H1 (cell line): ENCODE results near the gene ZBED5. TPM values are rescaled to one million over a fixed set of nuclear protein-coding genes. Genes with fewer than 3 reads are reported as not detected.

ENCODE experiments used
- CTCF ChIA-PET: fragments of 300-600 bp; sonication (Branson Sonifier 250); formaldehyde crosslinking; loops from one replicate; lab custom pipeline; 2021; ENCODE audit not compliant: partially characterized antibody; lab: Charles Lee
- POLR2A ChIA-PET: fragments of 300-600 bp; sonication (Branson Sonifier 250); formaldehyde crosslinking; loops from one replicate; lab custom pipeline; 2021; ENCODE audit warnings: inconsistent platforms; ENCODE audit not compliant: partially characterized antibody; lab: Charles Lee
- DNase-seq, 2 experiments: peaks; one replicate each; pipeline versions ENCODE4 v3.0.0 to v3.0.0-alpha.2; 2010 to 2022; ENCODE audit warnings: low spot score in 2 of 2, low read depth in 1 of 2, mixed read lengths in 1 of 2
- FAIRE-seq: peaks from 2 replicates; lab custom pipeline; 2011; peaks lifted over from hg19 to GRCh38; lab: Jason Lieb, UNC
- H2AFZ ChIP-seq: 2 replicates; pipeline ENCODE4 v1.8.1; 2012; ENCODE audit warnings: low read length, inconsistent platforms
- H2AK5ac ChIP-seq: 2 replicates; pipeline ENCODE4 v1.6.1; 2013; ENCODE audit warnings: low read depth, low read length
- H2BK120ac ChIP-seq: replicated peaks from 2 replicates; pipeline ENCODE3; 2013; ENCODE audit warnings: low read depth, low read length, inconsistent platforms
- H2BK12ac ChIP-seq: 2 replicates; pipeline ENCODE4 v1.6.1; 2013; ENCODE audit warnings: low read depth, low read length
- H2BK15ac ChIP-seq: 2 replicates; pipeline ENCODE4 v1.6.1; 2013; ENCODE audit warnings: low read length
- H2BK20ac ChIP-seq: 2 replicates; pipeline ENCODE4 v1.6.1; 2013; ENCODE audit warnings: low read length
- H2BK5ac ChIP-seq: 2 replicates; pipeline ENCODE4 v1.6.1; 2013; ENCODE audit warnings: low read depth, low read length
- H3K14ac ChIP-seq: 2 replicates; pipeline ENCODE4 v1.6.1; 2013; ENCODE audit warnings: inconsistent platforms; ENCODE audit not compliant: insufficient read length
- H3K18ac ChIP-seq: 2 replicates; pipeline ENCODE4 v1.6.1; 2013; ENCODE audit warnings: low read length; ENCODE audit errors: extremely low read depth
- H3K23ac ChIP-seq: 2 replicates; pipeline ENCODE4 v1.6.1; 2013; ENCODE audit warnings: inconsistent platforms; ENCODE audit not compliant: insufficient read length
- H3K23me2 ChIP-seq: 2 replicates; pipeline ENCODE4 v1.6.1; 2013; ENCODE audit warnings: low read depth, low read length
- H3K27ac ChIP-seq: 2 replicates; pipeline ENCODE4 v1.6.1; 2011; ENCODE audit warnings: low read depth, low read length, inconsistent platforms
- H3K27me3 ChIP-seq, 4 experiments: replicated peaks in 1 of 4; 1 replicate in 1 of 4; 2 replicates in 3 of 4; pipeline versions ENCODE4 v1.6.1 to v1.8.1; 2011 to 2013; ENCODE audit warnings: low read length in 3 of 4, mild to moderate bottlenecking in 3 of 4, inconsistent platforms in 2 of 4, mixed read lengths in 2 of 4, moderate library complexity in 1 of 4; ENCODE audit not compliant: control insufficient read depth in 3 of 4, insufficient read depth in 3 of 4; ENCODE audit errors: extremely low read depth in 1 of 4
- H3K36me3 ChIP-seq, 4 experiments: 2 replicates each; pipeline versions ENCODE4 v1.6.1 to v1.8.1; 2011 to 2013; ENCODE audit warnings: mild to moderate bottlenecking in 4 of 4, low read length in 3 of 4, moderate library complexity in 2 of 4, control low read depth in 1 of 4, inconsistent platforms in 1 of 4; ENCODE audit not compliant: insufficient read depth in 4 of 4, control insufficient read depth in 2 of 4
- H3K4ac ChIP-seq: replicated peaks from 2 replicates; pipeline ENCODE3; 2013; ENCODE audit warnings: low read length, low read depth, mixed read lengths, inconsistent platforms; ENCODE audit not compliant: insufficient read length
- H3K4me1 ChIP-seq, 4 experiments: replicated peaks in 1 of 4; 1 replicate in 1 of 4; 2 replicates in 3 of 4; pipeline versions ENCODE4 v1.6.1 to v1.8.1; 2011 to 2013; ENCODE audit warnings: low read length in 3 of 4, inconsistent platforms in 2 of 4, mixed read lengths in 1 of 4; ENCODE audit not compliant: insufficient read depth in 4 of 4, control insufficient read depth in 3 of 4
- H3K4me2 ChIP-seq, 2 experiments: 2 replicates each; pipeline versions ENCODE4 v1.6.1 to v1.8.1; 2011 to 2013; ENCODE audit warnings: low read depth in 2 of 2, low read length in 2 of 2, control low read depth in 1 of 2, inconsistent platforms in 1 of 2, mild to moderate bottlenecking in 1 of 2; ENCODE audit not compliant: insufficient read depth in 1 of 2
- H3K4me3 ChIP-seq, 4 experiments: fragments of 200-600, 300-600 bp in 1 of 4; sonication (generic), shearing (Covaris generic), sonication (Bioruptor Twin) in 1 of 4; 2 replicates each; pipeline versions ENCODE4 v1.5.1 to v1.8.1; 2011 to 2016; ENCODE audit warnings: low read length in 4 of 4, low read depth in 3 of 4, control low read depth in 2 of 4, inconsistent platforms in 2 of 4, mild to moderate bottlenecking in 2 of 4, mixed read lengths in 1 of 4, moderate library complexity in 1 of 4; ENCODE audit not compliant: insufficient read depth in 2 of 4; ENCODE audit errors: extremely low read depth in 1 of 4
- H3K56ac ChIP-seq: replicated peaks from 2 replicates; pipeline ENCODE3; 2013; ENCODE audit warnings: low read depth, mild to moderate bottlenecking, mixed read lengths, low read length, inconsistent platforms; ENCODE audit not compliant: insufficient read length
- H3K79me1 ChIP-seq: 2 replicates; pipeline ENCODE4 v1.6.1; 2013; ENCODE audit warnings: low read depth, low read length, control low read depth
- H3K79me2 ChIP-seq, 2 experiments: 2 replicates each; pipeline versions ENCODE4 v1.6.1 to v1.8.1; 2012 to 2013; ENCODE audit warnings: low read length in 2 of 2, mild to moderate bottlenecking in 2 of 2, inconsistent platforms in 1 of 2; ENCODE audit not compliant: insufficient read depth in 2 of 2, control insufficient read depth in 1 of 2
- H3K9ac ChIP-seq, 4 experiments: replicated peaks in 1 of 4; 1 replicate in 1 of 4; 2 replicates in 3 of 4; pipeline versions ENCODE4 v1.6.1 to v1.8.1; 2011 to 2013; ENCODE audit warnings: low read depth in 3 of 4, low read length in 3 of 4, control low read depth in 2 of 4, mild to moderate bottlenecking in 2 of 4, moderate library complexity in 2 of 4, inconsistent platforms in 1 of 4; ENCODE audit errors: extremely low read depth in 1 of 4
- H3K9me3 ChIP-seq, 2 experiments: 2 replicates each; pipeline versions ENCODE4 v1.6.1 to v1.8.1; 2012 to 2013; ENCODE audit warnings: mild to moderate bottlenecking in 2 of 2, moderate library complexity in 2 of 2, control low read depth in 1 of 2, inconsistent platforms in 1 of 2, low read depth in 1 of 2, low read length in 1 of 2, mixed read lengths in 1 of 2; ENCODE audit not compliant: insufficient read depth in 2 of 2
- H4K20me1 ChIP-seq, 2 experiments: replicated peaks in 1 of 2; 2 replicates each; pipeline versions ENCODE3 to v1.8.1; 2011 to 2013; ENCODE audit warnings: inconsistent platforms in 2 of 2, low read length in 2 of 2, mild to moderate bottlenecking in 1 of 2; ENCODE audit not compliant: insufficient read depth in 2 of 2, control insufficient read depth in 1 of 2
- H4K5ac ChIP-seq: 2 replicates; pipeline ENCODE4 v1.6.1; 2013; ENCODE audit warnings: low read length, low read depth, mixed read lengths, inconsistent platforms; ENCODE audit not compliant: insufficient read length
- H4K8ac ChIP-seq: 2 replicates; pipeline ENCODE4 v1.8.0; 2013; ENCODE audit warnings: mild to moderate bottlenecking, moderate library complexity, low read length, inconsistent platforms; ENCODE audit not compliant: insufficient read depth; ENCODE audit errors: extremely low read depth
- H4K91ac ChIP-seq: replicated peaks from 2 replicates; pipeline ENCODE3; 2013; ENCODE audit warnings: low read length, mixed read lengths, inconsistent platforms; ENCODE audit not compliant: insufficient read length
- BACH1 ChIP-seq: IDR thresholded peaks from 2 replicates; pipeline ENCODE4 v1.6.1; 2012; ENCODE audit warnings: low read length, improper control_type of control experiment
- CBX5 ChIP-seq: fragments of 300-800, 300-1000 bp; sonication (generic); IDR thresholded peaks from 2 replicates; pipeline ENCODE4 v1.7.1; 2016; ENCODE audit warnings: antibody characterized with exemption, low read length, low read depth
- CEBPB ChIP-seq: IDR thresholded peaks from 2 replicates; pipeline ENCODE4 v1.6.1; 2012; ENCODE audit warnings: low read depth, low read length
- CHD1 ChIP-seq: IDR thresholded peaks from 2 replicates; pipeline ENCODE4 v1.6.1; 2012; ENCODE audit warnings: low read depth, low read length, improper control_type of control experiment
- GTF2F1 ChIP-seq: IDR thresholded peaks from 2 replicates; pipeline ENCODE4 v1.6.1; 2012; ENCODE audit warnings: low read depth, low read length, improper control_type of control experiment, borderline replicate concordance
- HDAC6 ChIP-seq: IDR thresholded peaks from one replicate; pipeline ENCODE4 v1.7.1; 2012; ENCODE audit warnings: low read depth, mild to moderate bottlenecking, inconsistent platforms, low read length, moderate library complexity
- KDM5A ChIP-seq: fragments of 200-600 bp; IDR thresholded peaks from 2 replicates; pipeline ENCODE4 v1.7.1; 2012; ENCODE audit warnings: mild to moderate bottlenecking, low read length, inconsistent platforms, mixed read lengths
- RBBP5 ChIP-seq: IDR thresholded peaks from 2 replicates; pipeline ENCODE4 v1.7.1; 2012; ENCODE audit warnings: low read depth, mild to moderate bottlenecking, inconsistent platforms, low read length, moderate library complexity, borderline replicate concordance
- RXRA ChIP-seq: IDR thresholded peaks from 2 replicates; pipeline ENCODE4 v1.6.1; 2011; ENCODE audit warnings: low read depth, mild to moderate bottlenecking, low read length, moderate library complexity; ENCODE audit not compliant: insufficient read depth
- TBP ChIP-seq: IDR thresholded peaks from 2 replicates; pipeline ENCODE4 v1.6.1; 2011; ENCODE audit warnings: low read depth, low read length, improper control_type of control experiment
- WGBS, 2 experiments: shearing (Covaris generic) in 1 of 2; methylation state at CpG; one replicate each; pipeline versions ENCODE4 v1.1.6 to v1.1.7; 2013 to 2015; ENCODE audit warnings: low lambda C conversion rate in 2 of 2, mixed read lengths in 2 of 2, inconsistent platforms in 1 of 2, low coverage in 1 of 2, missing lambda C conversion rate in 1 of 2; ENCODE audit not compliant: insufficient replicate concordance in 2 of 2, insufficient coverage in 1 of 2, insufficient read length in 1 of 2; ENCODE audit errors: extremely low coverage in 1 of 2, missing lambda C conversion rate in 1 of 2; 5-methylcytosine and 5-hydroxymethylcytosine counted together
- polyA plus RNA-seq, 7 experiments: library from polyadenylated mRNA; depleted of rRNA in 3 of 7; stranded (reverse) in 5 of 7; unstranded in 2 of 7; fragments of >200 nt in 5 of 7; fragments of 200-250 nt in 2 of 7; gene quantifications; 1 replicate in 5 of 7; 2 replicates in 1 of 7; 4 replicates in 1 of 7; pipeline versions ENCODE4 v1.2.1 to v1.2.3, GENCODE V29; 2011 to 2013; ENCODE audit warnings: missing spikeins in 2 of 7, mixed read lengths in 2 of 7
- total RNA-seq: library from RNA; stranded (reverse); fragmentation: NEBNext Ultra II Directional; extraction: Animal tissue kit (Norgen Biotek cat#: 25700); gene quantifications from 2 replicates; pipeline ENCODE4 v1.2.1, GENCODE V29; 2021

ZBED5 gene
- total and polyA plus RNA-seq, 2 of the 8 experiments (the other 6 are each of a cell fraction or from before 2014, with no cell fraction given) = 54.2 to 94.7 TPM

GRCh38 chr11:10898763-10899025, 40.8 kb upstream of the ZBED5 start:
- Histone ChIP-seq H2BK20ac (no peak overlapping the region), H3K27me3 (no peaks in the 10 kb centered on the region), H3K36me3 (no peaks in the 10 kb centered on the region; a peak in 2 of 8 replicates), H2AK5ac (no peak overlapping the region), H3K23me2 (no peaks in the 10 kb centered on the region), H3K9me3 (no peaks in the 10 kb centered on the region), H2AFZ (no peak overlapping the region)
- whole genome bisulfite sequencing, 2 experiments = 90% methylated on average over 4 of the region's 4 CpGs; no CpG with 5 or more reads in 1 of the 2 experiments
- FAIRE-seq = no peak
- TF ChIP-seq CHD1 (no peak), TBP (no peak), BACH1 (no peak), RXRA (no peak), KDM5A (no peak), CEBPB (no peak), HDAC6 (no peak), GTF2F1 (no peak), CBX5 (no peak), RBBP5 (no peak)
- TF ChIP-seq, all 59 proteins: peak for 0
- H3K79me1 ChIP-seq = no peaks in the 10 kb centered on the region
- POLR2A ChIA-PET = interaction anchor here (2.1 kb wide), 1 partner anchor 90 kb away, joined by 8 read pairs; the partner anchor contains the start of gene EIF4G2
- H4K20me1 ChIP-seq = no peaks in the 10 kb centered on the region
- no peak overlapping the region for H3K4me3 ChIP-seq
- H2BK12ac ChIP-seq = no peak overlapping the region
- H3K56ac ChIP-seq = no peak overlapping the region
- no peak overlapping the region for H3K14ac ChIP-seq
- H3K27ac ChIP-seq = no peak overlapping the region
- H4K5ac ChIP-seq = no peak overlapping the region
- no peak for DNase-seq
- H3K9ac ChIP-seq = no peak overlapping the region
- H3K23ac ChIP-seq = no peak overlapping the region
- CTCF ChIA-PET = interaction anchor here (1.1 to 2.6 kb wide), 2 partner anchors 20 to 106 kb away, joined by 5 to 9 read pairs; no protein-coding TSS in a partner anchor
- H3K4ac ChIP-seq = no peak overlapping the region
- H2BK15ac ChIP-seq = no peak overlapping the region
- H2BK5ac ChIP-seq = no peak overlapping the region
- no peak overlapping the region for H3K18ac ChIP-seq
- H4K91ac ChIP-seq = no peak overlapping the region
- H3K4me2 ChIP-seq = no peak overlapping the region
- H3K79me2 ChIP-seq = no peaks in the 10 kb centered on the region
- H3K4me1 ChIP-seq = no peaks in the 10 kb centered on the region
- no peak overlapping the region for H4K8ac ChIP-seq
- H2BK120ac ChIP-seq = no peak overlapping the region
